Measurements from ENCODE around the gene SLC7A8.

SLC7A8 gene

DNA sequence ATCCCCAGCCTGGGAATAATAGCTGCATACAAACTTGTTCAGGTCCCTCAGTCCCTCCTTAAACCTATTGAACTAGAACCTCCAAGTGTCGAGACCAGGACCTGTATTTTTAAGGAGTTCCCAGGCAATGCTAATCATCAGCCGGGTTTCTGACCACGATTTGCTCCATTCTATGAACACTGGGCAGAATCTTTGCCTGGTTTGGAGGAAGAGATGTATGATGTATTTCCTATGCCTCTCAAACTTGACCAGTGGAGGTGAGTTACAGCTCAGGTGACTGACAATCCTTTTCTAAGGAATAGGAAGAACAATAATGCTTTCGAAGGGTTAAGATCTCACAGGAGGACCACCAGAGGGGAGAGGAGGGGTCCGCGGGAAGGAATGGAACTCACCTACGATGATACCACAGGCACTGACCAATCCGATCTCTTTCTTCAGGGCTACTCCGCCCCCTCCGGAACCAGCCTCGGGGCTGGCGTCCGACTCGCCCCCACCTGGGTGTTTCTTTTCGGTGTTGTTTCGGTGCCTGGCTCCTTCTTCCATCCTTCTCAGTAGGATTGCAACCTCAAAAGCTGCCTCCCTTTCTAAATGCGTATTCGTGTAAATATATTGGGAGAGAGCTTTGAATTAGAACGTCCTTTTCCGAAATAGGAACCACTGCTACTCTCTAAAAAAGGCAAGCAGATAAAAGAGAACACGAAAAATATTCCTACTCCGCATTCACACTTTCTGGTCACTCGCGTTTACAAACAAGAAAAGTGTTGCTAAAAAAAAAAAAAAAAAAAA is 895 bp downstream of the SLC7A8 start:
- peak; percentile 31 for DNase-seq

DNA sequence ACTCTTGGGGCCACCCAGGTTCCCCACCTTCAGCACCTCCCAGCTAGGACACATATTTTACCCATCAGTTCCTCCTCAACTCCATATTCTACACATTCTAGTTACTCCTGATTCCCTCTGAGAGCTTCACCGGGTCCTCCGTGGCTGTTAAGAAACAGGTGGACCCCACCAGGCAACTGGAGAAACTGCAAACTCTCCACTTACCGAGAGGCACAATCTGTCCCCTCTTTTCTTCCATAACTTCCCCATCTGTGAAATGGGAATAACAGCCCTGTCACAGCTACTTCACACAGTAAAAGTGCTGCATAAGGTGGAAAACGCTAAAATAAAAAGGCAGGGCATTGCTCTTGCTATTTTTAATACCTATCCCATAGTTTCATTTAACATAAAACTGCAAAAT is 1.5 kb downstream of the SLC7A8 start:
- DNase-seq: no peak

DNA sequence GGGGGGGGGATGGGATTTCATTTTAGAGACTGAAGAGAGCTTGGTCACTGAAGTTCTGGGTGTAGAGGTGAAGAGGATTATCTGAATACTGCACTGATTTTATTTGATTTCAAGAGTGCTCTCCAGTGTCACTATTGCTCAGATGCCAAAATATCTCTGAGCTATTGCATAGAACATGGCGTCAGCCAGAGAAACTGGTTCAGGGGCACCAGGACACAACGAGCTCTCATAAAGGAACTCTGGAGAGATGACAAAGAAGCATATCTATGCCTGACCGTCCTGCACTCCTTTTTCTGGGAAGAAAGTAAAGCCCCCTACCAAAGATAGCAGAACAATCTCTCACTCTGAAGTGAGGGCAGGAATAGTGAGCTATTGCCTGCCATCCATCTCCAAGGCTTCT is 2.0 kb downstream of the SLC7A8 start:
- no peak for DNase-seq

DNA sequence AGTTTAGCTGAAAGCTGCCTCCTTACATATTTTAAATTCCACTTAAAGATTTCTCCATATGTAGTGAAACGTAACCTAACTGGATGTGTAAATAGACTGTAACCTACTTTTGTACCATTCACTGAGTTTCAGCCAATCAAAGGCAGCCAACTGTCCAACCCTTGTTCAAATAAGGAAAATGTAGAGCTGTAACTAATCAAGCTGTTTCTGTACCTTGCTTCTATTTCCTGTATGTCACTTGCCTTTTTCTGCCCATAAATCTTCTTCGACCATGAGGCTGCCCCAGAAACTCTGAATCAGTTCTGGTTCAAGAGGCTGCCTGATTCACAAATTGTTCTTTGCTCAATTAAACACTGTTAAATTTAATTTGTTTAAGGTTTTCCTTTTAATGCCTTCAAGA is 6.3 kb downstream of the SLC7A8 start:
- no peak for DNase-seq

DNA sequence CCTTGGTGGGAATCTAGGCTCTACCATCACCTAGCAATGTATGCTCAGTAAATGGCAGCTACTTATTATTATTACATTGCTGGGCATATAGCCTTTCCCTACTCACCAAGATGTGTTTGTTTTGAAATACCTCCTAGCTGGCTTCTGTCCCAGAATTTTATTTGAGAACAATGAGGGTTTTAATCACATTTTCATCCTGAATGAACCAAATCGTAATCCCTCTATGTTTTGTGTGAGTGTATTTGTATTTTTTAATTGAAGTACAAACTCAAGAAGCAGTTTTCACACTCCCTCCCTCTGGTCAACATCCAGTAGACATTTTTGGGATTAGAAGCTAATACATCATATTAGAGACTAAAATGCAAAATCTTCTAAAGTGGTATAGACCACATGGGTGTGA is 7.6 kb downstream of the SLC7A8 start:
- no peak for DNase-seq

DNA sequence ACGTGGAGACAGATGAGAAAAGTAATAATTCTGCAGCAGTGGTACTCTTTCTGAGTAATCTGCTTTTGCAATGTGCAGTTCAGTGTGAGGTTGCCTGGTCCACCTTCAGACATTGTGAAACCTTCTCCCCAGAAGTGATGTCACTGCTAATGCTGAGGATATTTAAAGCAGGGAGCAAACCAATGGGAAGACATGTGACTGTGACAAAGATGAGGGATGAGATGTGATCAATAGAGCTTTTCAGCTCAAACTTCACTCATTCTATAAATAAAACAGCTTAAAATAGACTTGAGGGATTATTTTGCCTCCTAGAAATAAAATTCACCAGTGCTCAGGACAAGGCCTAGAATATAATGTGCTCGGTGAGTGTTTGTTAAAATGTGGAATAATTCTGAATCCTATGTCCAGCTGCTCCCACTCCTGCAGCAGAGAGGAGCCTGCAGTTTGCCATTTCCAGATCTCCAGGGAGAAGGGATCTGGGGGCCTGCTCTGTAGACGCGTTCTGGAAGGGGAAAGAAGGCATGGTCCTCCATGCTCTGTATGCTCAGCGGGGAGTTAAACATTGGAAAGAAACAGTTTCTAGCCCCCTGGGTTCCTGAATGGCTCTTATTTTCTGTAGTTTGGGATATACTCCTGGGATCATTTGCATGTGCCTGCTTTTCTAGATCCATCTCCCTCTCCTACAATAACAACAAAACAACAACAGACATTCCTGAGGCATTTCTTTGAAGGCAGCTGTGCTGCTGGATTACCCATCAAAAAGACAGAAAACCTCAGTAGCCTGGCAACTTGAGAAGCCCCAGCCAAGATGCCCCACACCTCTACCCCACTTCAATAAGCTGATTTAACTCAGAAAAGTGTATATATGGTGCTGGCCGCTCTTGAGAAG is 8.9 kb downstream of the SLC7A8 start:
- DNase-seq: no peak

DNA sequence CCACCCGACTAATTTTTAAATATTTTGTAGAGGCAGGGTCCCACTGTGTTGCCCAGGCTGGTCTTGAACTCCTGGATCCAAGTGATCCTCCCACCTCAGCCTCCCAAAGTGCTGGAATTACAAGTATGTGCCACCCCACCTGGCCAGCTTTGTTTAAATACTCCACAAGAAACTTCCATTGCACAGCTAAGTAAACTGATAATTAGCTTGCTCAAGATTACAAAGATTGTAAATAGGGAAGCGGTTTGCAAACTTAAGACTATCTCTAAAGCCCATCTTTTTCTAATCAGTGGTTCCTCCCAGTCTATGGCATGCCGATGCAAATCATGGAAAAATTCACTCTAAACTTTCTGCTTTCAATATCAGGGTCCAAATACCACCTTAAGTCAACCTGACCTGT is 9.7 kb downstream of the SLC7A8 start:
- no peak for DNase-seq

DNA sequence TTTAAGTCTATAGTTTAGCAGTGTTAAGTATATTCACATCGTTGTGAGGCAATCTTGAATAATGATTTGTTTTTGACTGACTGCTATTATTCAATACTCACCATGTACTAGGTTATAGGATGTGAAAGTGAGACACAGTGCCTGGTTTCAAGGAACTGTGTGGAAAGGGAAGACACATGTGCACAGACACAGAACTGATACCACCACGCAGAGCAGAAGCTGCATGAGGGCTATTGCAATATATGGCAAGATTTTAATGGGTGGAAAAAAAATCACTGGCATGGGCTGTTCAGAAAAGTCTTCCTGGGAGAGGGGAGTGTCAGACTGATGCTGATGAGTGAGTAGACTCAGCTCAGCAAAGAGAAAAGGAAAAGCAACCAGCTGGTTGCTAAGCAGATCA is 10.4 kb downstream of the SLC7A8 start:
- DNase-seq: no peak

DNA sequence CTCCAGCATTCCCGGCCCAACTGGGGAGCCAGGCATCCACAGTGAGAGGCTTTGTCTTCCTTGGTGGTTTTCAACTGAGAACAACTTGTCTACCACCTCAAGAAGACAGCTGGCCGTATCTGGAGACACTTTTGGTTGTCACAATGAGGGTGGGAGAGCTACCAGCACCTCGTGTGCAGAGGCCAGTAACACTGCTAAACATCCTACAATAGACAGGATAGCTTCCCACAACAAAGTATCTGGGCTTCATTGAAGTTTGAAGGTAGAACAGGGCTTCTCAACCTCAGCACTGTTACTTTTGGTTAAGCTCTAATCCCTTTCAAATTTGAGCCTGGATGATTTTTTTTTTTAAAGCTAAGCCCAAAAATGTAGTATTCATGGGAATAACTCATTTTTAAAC is 10.9 kb downstream of the SLC7A8 start:
- DNase-seq: no peak

DNA sequence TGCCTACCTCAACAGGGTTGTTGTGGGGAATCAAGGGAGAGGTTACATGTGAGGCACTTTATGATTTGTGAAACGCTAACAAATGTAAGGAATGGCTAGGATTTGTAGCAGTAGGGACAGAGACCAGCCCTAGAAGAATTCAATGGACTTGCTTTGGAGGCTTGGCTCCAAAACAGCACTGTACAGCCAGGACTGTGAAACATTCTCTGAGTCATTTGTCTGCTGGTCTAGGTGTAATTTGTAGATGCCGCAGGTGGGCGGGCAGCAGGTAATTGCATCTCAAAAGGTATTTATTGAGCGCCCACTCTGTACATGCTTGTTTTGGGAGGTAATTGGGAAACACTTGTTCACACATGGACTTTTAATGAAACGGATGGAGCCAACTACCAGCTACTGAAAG is 11.4 kb downstream of the SLC7A8 start:
- no peak for DNase-seq

DNA sequence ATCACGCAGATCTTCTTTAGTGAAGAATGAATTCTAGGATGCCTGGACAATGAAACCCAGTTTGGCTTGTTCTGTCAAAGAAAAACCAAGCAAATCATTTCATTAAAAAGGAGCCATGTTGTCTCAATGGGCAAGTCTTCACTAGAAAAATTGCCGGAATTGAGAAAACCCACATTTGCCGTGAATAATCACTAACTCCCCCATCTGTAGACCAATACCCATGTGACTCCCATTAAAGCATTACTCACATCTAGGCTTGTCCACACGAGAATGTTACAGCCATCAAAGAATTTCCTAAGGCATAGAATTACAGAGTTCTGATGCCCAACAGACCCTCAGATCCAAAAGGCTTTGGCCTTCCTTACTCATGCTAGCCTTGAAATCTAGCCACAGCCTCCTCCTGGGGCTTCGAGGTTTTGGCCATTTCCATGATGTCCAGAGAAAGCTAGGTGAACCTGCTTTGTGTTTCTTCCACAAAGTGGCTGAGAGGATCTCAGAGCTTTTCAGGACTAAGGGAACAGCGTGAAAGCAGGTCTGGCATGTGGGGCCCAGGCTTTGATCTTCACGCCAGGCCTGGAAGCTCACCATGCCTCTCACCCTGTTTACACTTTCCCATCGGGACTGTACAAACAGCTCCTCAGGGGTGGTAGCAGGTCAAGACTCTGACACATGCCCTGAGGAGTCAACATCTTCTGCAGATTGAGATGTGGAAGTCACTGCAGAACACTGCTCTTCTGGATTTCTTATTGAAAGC is 12.1 kb downstream of the SLC7A8 start:
- DNase-seq: no peak

DNA sequence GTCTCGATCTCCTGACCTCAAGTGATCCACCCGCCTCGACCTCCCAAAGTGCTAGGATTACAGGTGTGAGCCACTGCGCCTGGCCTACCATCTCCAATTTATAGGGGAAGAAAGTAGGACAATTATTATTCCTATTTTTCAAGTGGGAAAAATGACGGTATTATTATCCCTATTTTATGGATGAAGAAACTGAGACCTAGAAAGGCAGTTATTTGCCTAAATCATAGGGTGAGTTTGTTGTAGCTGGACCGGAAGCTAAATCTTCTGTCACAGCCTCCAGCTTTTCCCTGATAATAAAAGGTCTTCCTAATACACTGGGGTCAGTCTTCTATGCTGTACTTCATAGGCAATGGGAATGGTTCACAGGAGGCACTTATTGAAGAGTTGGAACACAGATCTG is 13.8 kb downstream of the SLC7A8 start:
- DNase-seq: no peak

DNA sequence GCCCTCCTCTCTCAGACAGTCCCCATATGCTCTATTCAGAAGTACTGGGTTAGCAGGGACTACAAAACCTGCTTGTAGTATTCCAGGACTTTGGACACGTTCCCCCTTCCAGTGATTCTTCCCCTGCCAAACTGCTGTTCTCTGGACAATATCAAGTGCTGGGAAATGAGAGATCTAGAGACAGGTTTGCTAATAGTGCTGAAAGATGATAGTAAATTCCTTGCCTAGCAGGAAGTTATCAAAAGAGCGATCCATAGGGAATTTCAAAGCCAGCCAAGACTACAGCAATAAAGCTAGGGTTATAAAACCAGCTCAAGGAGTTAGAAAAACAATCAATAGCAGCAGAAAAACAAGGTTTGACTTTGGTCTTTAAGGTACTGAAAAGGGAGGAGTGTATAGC is 15.2 kb downstream of the SLC7A8 start:
- no peak for DNase-seq

DNA sequence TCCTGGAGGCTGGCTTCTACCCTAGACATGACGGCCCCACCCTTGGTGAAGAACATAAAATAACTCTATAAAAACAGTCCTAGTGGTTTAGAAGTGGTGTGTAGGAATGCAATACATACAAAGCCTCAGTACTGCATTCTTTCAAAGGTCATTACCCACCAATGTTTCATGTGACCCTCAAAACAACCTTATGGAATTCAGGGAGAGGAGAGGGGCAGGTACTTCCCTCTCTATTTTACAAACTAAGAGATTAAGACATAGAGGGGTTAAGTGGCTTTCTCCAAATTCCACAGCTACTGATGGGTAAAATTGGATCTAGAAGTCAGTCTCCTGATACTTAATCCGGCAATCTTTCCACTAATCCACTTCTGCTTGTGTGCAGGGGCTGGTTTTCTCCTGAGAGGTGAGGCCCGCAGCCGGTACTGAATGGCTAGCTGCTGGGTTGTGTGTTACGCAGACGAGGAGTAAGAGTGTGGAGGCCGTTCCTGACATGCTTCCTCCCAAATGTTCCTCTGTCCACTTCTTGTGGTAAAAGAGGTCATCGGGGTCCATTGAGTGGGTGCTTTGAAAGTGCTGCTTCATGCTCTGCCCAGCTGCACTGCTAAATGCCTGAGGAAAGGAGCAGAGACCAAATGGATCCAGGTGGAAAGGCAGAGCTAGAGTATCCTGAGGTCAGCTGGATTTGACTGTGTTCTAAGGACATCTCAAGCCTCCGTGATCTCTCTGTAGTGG is 16.2 kb downstream of the SLC7A8 start:
- no peak for DNase-seq

DNA sequence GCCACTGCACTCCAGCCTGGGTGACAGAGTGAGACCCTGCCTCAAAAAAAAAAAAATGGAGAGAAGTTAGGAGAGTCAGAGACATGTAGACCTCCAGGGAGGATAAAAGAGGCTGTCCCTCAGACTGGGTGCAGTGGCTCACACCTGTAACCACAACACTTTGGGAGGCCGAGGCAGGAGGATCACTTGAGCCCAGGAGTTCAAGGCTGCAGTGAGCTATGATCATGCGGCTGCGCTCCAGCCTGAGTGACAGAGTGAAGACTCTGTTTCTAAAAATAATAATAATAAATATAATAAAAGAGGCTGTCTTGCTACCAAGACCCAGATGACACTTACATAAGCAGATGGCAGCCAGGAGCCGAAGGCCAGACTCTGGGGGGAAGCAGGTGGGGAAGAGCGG is 18.5 kb downstream of the SLC7A8 start:
- DNase-seq: no peak

DNA sequence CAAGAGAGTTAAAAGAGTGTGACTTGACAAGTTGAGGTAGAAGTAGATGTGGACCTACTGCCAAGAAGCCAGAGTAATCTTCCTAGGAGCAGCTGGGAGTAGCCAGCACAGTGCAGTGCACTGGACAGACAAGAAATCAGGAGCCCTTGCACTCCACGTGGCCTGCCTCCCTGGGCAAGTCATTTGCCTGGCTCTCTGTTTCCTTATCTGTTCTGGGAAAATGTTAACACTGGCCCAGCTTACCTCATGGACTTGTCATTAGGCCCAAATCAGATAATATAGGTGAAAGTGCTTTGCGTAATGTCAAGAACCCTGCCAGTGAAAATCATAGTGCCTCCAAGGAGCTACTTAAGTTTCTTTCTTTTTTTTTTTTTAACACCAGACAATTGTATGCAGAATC is 19.2 kb downstream of the SLC7A8 start:
- no peak for DNase-seq

DNA sequence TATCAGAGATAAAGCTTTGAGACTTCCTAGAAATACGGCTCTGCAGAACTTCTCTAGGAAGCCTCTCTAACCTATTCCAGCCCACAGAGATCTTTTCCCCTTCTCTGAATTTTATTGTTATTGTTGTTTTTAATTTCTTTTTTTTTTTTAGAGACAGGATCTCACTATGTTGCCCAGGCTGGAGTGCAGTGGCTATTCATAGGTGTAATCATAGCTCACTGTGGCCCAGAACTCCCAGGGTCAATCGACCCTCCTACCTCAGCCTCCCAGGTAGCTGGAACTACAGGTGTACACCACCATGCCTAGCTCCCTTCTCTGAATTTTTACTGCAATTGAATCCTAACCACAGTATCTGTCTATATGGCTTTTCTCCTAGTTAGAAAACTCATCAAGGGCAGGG is 19.6 kb downstream of the SLC7A8 start:
- no peak for DNase-seq

DNA sequence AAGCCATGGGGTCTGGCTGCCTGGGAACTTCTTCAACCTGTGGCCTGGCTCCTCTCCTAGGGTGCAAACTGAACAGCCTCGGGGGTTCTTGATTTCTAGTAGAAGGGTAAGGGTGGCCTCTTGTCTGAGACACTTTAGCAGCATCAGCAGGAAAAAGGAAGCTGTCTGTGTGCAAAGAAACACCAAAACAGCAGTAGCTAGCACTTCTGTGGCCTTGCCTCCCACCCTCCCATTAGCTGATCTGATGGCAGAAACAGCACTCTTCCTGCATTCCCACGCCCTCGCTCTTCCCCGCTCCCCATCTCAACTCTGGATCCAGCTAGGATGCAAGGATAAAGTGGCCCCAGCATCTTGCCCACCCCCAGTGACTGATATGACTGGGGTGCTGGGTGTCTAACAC is 20.7 kb downstream of the SLC7A8 start:
- no peak for DNase-seq

DNA sequence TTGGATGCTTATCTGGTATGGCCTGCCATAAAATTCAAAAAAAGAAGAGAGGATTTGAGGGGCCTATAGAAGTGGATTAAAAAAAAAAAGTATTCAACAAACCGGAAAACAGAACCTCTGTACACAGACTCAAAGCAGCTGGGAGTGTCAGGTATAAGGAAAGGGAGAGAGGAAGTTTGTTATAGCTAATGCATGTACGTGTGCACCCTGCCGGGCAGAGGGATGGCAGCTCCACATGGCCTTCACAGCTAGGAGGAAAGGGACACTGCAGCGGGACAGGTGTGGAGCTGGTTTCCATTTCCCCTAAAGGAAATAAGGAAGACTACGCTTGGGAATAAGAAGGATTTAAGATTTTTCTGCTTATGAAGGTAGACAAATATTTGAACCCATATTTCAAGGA is 21.5 kb downstream of the SLC7A8 start:
- DNase-seq: no peak

DNA sequence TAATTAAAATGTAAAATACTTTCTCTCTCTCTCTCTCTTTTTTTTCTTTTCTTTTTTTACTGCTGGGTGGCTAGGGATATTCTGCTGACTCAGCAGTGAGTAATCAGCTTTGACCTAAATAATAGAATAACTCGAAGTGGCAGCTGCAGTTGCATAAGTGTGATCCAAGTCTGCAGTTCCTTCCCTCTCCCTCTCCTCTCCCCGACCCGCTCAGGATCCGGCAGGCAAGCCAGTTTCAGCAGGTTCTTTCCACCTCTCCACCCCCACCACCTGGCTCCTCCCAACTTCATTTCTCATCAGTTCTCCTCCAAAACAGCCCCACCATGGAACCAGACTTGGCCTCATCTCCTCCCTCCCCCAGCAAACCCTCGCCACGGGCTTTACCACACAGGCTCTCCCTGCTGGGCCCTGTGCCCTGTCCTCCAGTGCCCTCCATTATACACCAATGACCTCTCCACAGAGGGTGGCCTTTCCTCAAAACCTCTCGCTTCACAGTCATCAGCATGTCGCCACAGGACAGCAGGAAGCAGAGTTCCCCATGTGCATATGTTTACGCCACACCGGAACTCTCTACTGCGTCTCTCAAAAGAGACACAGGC is 22.4 kb downstream of the SLC7A8 start:
- DNase-seq: no peak

DNA sequence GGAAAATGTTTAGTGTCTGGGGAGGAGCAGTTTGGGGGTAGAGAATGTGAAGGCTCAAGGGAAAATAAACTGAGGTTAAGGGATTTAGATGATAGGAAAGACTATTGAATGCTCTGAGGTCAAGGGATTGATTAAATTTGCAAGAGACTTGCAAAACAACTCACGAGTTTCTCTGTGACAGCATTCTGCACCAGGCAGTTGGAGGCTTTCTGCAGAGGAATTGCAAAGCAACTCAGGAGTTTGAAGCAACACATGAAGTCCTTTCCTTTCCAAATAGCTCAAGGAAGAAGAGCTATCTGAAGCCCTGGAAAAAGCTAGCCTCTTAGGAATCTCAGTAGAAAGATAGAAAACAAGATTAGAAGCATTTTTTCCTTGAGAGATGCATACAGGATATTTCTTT is 23.9 kb downstream of the SLC7A8 start:
- no peak for DNase-seq

DNA sequence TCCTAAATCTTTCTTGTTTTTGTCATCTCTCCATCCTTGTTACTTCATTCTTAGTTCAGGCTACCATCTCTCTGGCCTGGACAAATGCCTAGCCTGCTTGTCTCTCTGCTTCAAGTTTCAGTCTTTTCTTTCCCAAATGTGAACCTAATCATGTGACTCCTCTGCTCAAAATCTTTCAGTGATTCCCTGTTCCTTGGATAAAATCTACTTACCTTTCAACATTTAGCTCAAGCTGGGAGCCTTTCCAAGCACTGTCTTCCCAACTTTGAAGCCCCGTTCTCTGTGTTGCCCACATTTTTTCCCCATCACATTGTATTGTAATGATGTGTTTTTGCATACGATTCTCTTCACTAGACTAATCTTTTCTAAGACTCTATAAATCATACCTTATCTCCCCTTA is 24.7 kb downstream of the SLC7A8 start:
- DNase-seq: no peak

All from CD4-positive, alpha-beta T cell treated with Interleukin-21 for 1 hour (primary cell).